NCI-H2196 treated with DMSO at 0.1 percent for 48 hours (cell line): ENCODE data around the gene CTBS.
"Not testable (repeated sequence)": the region's sequence is repeated elsewhere in the genome, so short reads cannot be mapped to it uniquely, and the experiment has no call there.

Experiments
- DNase-seq: peaks from one replicate; lab custom pipeline; 2025; ENCODE audit not compliant: unreplicated experiment; lab: John Stamatoyannopoulos, UW

CTBS gene

DNA sequence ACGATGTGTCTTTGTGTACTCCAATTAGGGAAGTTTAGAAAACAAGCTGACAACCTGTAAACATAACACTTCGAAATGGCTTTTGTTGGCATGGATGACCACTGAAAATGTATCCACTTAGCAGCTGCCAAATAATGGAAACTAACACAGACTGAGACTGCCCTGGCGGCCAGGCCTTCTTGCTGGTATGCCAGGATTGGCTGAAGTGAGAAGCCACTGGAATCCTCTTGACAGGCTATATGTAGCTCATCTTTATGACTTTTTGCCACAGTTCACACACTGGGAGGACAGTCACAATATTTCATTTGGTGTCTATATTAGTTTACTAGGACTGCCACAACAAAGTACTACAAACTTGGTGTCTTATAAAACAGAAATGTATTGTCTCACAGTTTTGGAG, 12.9 kb upstream of the CTBS start:
- DNase-seq, result no peak

DNA sequence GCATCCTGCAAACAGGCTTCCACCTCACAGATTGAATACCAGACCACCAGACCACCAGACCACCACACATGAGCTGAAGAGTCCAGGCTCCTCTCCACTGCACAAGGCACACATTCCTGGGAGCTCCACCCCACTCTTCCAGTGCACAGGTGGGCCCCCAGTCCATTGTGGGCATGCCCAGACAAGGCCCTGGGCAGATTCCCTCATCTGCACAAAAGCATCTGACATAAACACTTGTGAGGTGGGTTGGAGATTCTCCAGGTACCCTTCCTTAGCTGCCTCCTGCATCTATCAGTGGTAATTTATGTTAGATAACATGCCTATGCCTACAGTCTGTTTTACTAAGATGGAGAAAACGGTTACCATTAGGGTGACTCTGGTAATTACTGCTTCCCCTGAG, 11.6 kb upstream of the CTBS start:
- DNase-seq, result no peak

DNA sequence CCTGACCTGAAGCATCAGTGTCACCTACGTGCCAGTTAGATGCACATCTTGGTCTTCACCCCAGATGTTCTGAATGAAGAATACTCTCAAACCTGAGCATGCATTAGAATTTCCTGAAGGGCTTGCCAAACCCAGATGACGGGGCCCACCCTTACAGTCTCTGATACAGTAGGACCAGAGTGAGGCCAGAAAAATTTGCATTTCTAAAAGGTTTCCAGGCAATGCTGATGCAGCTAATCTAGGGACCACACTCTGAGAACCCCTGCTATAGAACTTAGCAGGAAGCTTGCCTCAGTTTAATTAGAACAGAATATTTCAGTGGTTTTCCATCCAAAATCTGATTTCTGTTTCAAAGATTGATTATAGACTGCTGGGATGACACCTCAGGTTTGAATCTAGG, 9.9 kb upstream of the CTBS start:
- no peak for DNase-seq

DNA sequence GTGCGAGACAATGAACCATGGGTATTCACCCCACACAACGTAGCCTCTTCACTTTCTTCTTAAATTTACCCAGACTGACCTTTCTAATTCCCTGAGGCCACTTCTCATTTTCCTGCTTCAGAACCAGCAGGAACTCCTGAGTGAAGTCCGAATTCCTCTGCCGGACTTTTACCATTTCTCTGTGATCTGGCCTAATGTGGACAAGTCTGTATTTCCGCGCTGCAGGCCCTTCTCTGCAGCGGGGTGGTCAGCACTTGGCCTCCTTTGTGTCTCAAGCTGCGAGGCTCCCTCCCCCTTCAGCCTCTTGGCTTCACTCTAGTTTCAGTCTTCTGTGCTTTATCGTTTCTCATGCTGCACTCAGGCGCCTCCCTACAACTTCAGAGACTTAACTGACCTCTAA, 9.4 kb upstream of the CTBS start:
- DNase-seq, result no peak

DNA sequence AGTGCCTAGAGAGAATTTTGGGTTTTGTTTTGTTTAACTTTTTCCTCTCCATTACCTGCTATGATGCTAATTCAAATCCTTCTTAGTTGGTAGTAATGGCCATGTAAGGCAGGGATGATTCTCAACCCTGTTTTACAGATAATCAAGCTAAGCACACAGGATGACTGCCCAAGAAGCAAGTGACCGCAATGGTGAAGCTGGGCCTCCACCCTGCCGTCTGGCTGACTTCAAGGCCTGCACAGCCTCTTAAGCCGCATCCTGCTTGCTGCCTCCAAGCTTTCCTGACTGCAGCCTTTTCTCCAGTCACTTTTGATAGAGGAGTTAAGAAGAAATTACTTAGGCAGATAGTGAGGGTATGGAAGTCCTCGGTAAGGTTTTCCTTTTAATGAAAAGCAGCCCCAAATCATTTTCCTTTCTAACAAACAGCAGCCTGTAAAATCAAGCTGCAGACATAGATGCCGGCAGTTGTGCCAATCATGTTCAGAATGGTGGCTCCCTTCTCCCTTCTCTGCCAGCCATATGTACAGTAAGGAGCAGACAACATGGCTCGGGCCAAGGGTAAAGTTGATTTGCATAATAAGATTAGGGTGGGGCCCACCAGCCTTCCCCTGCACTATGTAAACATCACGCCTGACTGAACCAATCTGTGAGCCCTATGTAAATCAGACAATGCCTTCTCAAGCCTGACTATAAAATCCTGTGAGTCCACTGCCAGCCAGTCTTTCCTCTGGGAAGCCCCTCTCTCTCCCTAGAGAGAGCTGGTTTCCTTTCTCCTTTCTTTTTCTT, 8.8 kb upstream of the CTBS start:
- no peak for DNase-seq

DNA sequence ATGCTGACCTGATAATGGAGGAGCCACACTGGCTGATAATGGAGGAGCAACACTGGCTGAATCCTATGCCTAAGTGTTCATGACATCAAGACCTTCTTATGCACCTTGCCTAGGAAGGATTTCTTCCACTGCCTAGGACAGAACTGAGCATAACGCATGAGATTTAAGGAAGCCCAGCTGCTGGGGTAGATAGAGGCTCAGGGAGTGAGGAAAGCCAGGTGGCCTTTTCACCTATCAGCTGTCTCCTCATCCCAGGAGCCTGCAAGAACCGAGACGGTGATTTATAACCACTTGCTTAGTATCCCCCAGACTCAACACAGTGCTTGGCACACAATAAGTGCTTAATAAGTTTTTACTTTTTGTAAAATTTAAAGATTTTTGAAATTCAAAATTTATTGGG, 7.4 kb upstream of the CTBS start:
- no peak for DNase-seq

DNA sequence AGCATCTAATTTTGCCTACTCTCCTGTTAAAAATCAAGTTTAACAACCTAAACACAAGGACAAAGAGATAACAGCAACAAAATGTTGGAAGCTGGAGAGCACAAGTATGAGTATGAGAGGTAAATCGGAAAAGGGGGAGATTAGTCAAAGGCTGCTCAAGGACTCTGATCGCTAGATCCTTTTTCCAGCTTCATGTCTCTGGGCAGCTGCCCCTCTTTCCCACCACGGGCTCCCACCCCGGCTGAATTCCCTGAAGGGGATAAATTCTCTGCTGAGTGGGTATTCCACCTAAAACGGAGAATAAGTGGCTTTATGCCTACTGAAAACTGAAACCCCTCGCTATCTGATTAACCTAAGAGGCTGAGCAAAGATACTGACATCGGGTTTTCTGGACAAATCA, 696 bp upstream of the CTBS start:
- no peak for DNase-seq

DNA sequence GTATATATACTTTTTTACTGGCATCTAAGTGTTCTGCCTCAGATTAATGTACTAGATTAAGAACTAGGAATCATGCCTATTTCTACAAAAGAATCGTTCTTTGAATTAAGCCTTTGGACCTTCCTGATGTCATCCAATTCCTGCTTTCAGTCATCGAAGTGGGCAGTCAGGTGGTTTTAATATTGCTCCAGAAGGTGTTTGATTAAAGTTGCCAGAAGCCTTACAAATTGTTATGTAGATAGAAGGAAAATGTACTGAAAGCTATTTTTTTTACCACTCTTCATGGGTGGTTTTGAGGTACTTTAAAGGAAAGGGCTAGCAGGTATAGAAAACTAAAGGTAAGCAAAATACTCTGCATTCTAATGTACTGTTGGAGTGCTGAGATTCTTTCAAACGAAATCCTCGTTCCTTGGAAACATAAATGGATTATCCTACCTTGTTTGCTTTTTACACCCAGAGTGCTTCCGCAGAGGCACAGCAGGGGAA, 716 bp downstream of the CTBS start:
- DNase-seq, result no peak

DNA sequence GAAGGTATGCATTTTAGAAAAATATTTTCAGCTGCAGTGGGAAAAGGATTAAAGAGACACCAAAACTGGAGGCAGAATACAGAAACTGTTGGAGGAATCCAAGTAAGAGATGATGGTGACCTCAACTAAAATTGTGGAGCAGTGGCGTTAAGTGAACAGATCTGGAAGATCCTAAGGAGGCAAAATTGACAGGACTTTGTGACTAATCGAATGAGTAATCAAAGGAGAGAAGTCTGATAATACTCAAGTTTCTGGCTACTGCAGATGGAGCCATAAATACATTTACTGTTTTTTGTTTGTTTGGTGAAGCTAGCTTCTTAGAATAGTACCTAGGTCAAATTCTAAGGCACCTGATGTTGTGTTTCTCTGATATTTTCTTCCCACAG, 3.1 kb downstream of the CTBS start:
- DNase-seq, result no peak

DNA sequence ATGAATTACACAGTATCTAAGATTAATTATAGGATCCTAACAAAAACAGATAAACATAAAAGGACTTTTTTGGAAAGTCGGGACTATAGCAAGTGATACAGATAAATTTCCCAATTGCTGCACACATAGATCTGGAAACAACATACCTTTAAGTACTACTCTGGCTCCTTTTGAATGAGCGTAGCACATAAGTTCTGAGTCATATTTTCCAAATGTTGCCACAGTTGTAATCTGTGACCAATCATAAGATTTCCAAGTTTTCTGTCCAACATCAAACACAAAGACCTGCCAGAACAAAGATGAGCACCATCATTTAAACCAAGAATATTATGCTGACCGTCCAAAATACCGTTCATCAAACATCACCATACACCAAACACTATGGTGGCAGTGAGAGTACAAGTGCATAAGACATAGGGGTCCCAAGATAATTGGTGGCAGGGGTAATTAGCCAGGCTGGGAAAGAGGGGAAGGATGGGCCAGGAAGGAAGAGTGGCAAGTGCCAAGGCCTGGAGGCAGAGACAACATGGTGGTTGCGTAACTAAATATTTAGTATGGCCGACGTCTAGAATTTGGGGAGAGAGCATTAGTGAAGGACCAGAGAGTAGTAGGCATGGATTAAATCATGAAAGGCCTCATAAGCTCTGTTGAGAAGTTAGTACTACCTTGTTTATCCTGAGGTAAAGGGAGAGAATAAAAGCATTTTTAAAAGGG, 3.6 kb downstream of the CTBS start:
- no peak for DNase-seq

DNA sequence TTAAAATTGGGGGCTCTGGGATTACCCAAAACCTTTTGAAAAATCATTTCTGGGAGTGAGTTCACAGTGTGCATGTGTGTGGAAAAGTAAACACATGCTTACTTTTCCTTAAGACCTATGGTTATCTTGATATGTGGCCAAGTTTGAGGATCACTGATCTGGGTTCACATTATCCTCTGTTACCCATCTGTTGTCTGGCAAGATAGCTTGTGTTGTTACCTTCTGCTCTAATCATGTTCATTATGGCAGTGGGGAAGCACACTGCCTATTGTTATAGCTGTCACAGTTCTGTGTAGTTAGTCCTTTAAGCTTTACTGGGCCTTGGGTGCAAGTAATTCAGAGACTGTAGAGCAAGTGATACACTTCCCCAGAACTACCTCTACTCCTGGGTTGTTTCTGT, 5.0 kb downstream of the CTBS start:
- no peak for DNase-seq

DNA sequence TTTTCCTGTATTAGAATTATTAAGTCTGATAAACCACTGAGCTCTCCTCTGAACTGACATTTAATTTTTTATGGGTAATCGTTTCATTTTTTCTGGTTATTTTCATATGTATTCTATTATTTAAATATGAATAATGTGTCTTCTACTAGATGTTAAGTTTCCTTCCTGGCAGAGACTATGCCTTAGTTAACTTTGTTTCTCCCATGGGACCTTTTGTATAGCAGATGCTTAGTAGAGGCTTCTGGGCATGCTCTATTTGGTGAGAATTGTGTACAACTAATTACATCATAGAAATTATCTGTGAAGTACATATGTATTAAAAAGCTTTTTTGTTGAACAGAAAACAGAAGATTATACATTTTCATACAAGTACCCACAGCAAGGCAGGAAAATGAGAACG, 23.4 kb downstream of the CTBS start:
- no peak for DNase-seq

DNA sequence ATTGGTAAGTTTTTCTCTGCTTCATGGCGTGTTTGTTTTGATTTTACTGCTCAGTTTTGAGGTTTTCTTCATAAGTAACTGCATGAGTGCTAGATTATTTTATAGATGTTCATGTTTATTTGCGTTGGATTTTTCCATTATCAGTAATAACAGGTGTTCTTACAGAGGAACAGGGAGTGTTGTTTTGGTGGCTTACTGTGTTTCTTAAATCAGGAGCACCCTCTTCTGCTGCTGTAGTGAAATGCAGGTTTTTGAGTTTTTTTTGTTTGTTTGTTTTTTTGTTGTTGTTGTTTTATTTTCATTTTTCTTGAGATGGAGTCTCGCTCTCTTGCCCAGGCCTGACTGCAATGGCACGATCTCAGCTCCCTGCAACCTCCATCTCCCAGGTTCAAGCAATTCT, 32.6 kb downstream of the CTBS start:
- DNase-seq, result no peak

DNA sequence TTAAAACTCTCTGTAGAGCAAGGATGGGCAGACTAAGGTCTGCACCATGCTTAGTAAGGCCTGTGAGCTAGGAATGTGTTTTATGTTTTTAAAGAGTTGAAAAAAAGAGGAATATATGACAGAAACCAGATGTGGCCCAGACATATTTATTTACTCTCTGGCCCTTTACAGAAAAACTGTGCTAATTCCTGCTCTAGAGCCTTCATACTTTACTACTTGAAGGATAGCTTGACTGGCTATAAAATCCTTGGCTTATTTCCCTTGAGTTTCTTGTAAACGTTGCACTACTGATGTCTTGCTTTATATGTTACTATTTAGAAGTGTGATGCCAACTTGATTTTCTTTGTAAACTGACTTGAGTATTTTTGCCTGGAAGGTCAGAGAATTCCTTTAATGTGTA, 33.5 kb downstream of the CTBS start:
- DNase-seq, result no peak

DNA sequence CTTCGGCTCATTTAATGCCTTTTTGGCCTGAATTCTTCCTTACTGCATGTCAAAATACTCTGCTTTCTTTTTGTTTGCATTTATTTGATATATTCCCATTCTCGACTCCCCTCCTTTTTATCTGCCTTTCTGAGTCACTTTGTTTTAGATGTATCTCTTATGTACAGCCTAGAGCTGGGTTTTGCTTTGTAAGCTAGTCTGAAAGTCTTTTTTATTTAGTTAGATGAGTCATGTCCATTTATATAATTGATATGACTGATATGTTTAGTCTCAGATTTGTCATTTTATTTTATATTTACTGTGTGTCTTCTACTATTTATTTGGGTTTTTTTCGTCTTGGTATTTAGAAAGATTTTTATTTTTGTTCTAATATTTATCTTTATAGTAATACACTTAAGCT, 34.3 kb downstream of the CTBS start:
- no peak for DNase-seq

DNA sequence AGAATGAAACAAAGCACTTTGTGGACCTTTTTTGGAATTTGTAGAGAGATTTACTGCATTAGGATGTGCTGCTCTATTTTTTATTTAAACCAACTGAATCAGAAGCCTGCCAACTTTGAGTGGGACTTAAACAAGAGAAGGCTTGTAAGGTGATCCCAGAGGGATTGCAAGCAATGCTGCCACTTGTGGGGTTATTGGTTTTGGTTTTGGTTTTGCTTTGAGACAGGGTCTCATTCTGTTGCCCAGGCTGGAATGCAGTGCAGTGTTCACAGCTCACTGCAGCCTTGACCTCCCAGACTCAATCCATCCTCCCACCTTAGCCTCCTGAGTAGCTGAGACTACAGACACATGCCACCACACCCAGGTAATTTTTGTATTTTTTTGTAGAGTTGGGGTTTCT, 35.6 kb downstream of the CTBS start:
- DNase-seq, result no peak

DNA sequence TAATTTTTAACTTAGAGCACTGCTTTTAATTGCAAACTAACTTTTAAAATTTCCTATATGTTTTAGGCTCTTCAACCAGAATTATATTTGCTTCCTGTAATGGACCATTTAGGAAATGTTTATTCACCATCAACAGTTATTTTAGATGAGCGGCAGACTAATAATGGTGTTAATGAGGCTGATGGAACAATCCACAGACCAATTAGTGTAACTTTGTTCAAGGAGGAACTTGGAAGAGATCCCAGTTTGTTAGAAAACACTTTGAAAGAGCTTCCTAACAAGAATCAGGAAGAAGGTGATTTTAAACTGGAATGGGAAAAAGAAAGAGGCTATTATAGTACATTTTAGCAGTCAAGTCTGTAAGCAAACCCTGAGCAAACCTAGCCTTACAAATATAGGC, 48.5 kb downstream of the CTBS start:
- no peak for DNase-seq

DNA sequence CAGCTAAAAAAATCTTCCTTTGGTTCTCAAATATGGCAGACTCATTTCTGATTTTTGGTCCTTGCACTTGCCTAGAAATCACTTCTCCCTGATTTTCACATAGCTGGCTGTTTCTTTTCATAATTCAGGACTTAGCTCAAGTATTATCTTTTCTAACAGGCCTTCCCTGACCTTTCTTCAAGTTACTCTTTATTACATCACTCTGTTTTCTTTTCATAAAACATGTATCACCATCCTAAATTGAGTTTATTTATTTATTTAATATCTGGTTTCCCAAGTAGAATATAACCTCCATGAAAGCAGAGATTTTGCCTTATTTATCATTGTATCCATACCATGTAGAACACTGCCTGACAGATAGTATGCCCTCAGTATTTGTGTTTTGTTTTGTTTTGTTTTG, 49.6 kb downstream of the CTBS start:
- DNase-seq, result no peak

DNA sequence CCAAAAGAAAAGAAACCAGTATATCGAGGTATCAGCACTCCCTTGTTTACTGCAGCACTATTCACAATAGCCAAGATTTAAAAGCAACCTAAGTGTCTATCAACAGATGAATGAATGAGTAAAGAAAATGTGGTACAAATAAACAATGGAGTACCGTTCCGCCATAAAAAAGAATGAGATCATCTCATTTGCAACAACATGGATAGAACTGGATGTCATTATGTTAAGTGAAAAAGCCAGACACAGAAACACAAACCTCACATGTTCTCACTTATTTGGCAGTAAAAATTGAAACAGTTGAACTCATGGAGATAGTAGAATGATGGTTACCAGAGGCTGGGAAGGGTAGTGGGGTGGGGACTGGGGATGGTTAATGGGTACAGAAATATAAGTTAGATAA, 63.6 kb downstream of the CTBS start:
- no peak for DNase-seq

DNA sequence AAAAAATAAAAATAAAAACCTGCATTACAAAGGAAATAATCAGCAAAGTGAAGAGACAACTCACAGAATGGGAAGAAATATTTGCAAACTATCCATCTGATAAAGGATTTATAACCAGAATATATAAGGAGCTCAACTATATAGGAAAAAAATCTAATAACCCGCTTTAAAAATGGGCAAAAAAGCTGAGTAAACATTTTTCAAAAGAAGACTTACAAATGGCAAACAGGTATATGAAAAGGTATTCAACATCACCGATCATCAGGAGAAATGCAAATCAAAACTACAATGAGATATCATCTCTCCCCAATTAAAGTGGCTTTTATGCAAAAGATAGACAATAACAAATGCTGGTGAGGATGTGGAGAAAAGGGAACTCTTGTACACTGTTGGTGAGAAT, 64.1 kb downstream of the CTBS start:
- DNase-seq, result no peak

DNA sequence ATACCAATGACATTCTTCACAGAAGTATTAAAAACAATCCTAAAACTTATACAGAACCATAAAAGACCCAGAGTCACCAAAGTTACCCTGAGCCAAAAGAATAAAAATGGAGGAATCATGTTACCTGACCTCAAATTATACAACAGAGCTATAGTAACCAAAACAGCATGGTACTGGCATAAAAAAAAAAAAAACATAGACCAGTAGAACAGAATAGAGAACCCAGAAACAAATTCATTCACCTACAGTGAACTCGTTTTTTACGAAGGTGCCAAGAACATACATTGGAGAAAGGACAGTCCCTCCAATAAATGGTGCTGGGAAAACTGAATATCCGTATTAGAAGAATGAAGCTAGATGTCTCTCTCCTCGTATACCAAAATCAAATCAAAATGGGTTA, 65.2 kb downstream of the CTBS start:
- DNase-seq, result no peak

DNA sequence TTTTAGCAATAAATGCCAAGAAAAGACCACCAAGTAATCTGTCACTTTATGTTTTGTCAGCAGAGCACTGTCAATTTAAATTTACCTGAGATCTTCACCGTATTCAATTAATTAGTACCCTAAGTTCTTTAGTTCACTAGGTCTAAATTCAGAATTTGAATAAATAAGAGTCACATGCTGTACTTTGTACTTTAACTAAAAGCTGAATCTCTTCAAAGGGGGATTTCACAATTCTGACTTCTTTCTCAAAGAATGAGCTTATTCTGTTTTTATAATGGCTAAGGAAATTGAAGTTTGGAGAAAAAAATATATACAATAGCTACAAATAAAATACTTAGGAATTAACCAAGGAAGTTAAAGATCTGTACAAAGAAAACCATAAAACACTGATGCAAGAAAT, 65.7 kb downstream of the CTBS start:
- no peak for DNase-seq

DNA sequence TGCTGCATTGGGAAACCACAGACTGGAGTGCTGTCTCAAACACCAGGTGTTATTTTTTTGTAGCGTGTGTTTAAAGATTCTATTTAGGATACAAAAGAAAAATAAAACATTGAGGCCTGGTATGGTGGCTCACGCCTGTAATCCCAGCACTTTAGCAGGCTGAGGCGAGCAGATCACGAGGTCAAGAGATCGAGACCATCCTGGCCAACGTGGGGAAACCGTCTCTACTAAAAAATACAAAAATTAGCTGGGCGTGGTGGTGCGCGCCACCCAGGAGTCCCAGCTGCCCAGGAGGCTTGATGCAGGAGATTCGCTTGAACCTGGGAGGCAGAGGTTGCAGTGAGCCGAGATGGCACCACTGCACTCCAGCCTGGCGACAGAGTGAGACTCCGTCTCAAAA, 66.4 kb downstream of the CTBS start:
- not testable (repeated sequence) for DNase-seq
